H54 (cell line): ENCODE data around the gene PPP1R3A.
"Not testable (repeated sequence)": the region's sequence is repeated elsewhere in the genome, so short reads cannot be mapped to it uniquely, and the experiment has no call there.

Experiments
- DNase-seq: peaks from one replicate; pipeline ENCODE4 v3.0.0; 2011; ENCODE audit warnings: low spot score, mixed read lengths; ENCODE audit not compliant: insufficient read length
- FAIRE-seq: peaks from 3 replicates; lab custom pipeline; 2011; peaks lifted over from hg19 to GRCh38; lab: Jason Lieb, UNC
- POLR2A ChIP-seq: IDR thresholded peaks from 2 replicates; pipeline ENCODE4 v1.6.1; 2011; ENCODE audit warnings: low read depth, mild to moderate bottlenecking, low read length

Gene PPP1R3A, protein sequence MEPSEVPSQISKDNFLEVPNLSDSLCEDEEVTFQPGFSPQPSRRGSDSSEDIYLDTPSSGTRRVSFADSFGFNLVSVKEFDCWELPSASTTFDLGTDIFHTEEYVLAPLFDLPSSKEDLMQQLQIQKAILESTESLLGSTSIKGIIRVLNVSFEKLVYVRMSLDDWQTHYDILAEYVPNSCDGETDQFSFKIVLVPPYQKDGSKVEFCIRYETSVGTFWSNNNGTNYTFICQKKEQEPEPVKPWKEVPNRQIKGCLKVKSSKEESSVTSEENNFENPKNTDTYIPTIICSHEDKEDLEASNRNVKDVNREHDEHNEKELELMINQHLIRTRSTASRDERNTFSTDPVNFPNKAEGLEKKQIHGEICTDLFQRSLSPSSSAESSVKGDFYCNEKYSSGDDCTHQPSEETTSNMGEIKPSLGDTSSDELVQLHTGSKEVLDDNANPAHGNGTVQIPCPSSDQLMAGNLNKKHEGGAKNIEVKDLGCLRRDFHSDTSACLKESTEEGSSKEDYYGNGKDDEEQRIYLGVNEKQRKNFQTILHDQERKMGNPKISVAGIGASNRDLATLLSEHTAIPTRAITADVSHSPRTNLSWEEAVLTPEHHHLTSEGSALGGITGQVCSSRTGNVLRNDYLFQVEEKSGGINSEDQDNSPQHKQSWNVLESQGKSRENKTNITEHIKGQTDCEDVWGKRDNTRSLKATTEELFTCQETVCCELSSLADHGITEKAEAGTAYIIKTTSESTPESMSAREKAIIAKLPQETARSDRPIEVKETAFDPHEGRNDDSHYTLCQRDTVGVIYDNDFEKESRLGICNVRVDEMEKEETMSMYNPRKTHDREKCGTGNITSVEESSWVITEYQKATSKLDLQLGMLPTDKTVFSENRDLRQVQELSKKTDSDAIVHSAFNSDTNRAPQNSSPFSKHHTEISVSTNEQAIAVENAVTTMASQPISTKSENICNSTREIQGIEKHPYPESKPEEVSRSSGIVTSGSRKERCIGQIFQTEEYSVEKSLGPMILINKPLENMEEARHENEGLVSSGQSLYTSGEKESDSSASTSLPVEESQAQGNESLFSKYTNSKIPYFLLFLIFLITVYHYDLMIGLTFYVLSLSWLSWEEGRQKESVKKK

GRCh38 chr7:113918946-113919345 lies at the start of gene PPP1R3A:
TSS of gene PPP1R3A (minus strand) at chr7:113919009. CDS start at chr7:113918996, 13 bp downstream.
- TF ChIP-seq POLR2A = no peak
- no peak for FAIRE-seq
- no peak for DNase-seq

DNA sequence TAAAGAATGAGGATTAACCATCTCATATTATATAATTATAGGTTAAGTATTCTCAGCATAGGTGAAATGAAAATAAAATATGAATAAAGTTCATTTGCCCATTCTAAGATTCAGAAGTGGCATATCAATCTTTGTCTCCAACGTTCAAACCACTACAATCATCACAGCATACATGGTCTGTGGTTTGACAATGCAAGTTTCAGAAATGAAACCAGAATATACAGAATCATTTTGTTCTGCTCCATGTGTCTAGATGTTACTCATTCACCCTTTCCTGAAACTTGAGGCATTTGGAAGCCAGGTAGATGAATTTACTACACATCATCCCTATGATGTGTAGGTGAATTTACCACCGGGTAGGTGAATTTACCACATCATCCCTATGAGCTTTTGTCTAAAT lies 44.5 kb upstream of the PPP1R3A start:
- FAIRE-seq (no peak), DNase-seq (no peak)
- TF ChIP-seq POLR2A = no peak

DNA sequence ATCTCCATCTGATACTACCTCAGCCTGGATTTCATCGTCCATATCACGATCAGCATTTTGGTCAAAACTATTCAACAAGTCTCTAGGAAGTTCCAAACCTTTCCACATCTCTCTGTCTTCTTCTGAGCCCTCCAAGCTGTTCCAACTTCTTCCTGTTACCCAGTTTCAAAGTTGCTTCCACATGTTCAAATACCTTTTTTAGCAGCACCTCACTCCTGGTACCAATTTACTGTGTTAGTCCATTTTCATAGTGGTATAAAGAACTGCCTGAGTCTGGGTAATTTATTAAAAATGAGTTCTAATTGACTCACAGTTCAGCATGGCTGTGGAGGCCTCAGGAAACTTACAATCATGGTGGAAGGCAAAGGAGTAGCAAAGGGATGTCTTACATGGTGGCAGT lies 41.1 kb upstream of the PPP1R3A start:
- FAIRE-seq (no peak), DNase-seq (no peak)
- TF ChIP-seq POLR2A = no peak

DNA sequence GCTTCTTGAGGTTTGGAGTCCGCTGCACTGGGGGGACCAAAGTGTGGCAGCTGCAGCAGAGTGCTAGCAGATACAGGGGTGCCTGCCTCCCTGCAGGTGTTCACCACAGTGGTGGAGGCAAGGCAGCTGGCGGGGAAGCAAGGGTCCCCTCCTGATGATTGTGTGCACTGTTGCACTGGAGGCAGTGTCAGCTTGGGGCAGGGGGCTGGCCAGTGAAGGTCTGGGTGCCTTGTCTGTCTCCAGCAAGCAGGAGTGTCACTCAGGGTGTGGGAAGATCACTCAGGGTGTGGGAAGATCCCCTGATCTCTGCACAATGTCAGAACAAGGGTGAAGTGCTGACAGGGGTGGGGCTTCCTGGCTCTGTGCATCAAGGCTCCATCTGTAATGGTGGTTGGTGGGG lies 36.3 kb upstream of the PPP1R3A start:
- no peak for TF ChIP-seq POLR2A
- DNase-seq (no peak), FAIRE-seq (no peak)

DNA sequence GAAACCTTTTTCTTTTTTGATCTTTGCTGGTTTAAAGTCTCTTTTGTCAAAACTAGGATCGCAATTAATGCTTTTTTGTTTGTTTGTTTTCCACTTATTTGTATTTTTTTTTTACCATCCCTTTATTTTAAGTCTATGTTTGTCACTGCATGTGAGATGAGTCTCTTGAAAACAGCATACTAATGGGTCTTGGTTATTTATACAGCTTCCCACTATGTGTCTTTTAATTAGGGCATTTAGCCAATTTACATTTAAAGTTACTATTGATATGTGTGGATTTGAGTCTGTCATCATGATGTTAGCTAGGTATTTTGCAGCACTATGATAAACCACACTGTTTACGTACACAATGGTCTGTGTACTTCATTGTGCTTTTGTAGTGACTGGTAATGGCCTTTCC lies 34.7 kb upstream of the PPP1R3A start:
- FAIRE-seq (no peak), DNase-seq (no peak)
- TF ChIP-seq POLR2A = no peak

DNA sequence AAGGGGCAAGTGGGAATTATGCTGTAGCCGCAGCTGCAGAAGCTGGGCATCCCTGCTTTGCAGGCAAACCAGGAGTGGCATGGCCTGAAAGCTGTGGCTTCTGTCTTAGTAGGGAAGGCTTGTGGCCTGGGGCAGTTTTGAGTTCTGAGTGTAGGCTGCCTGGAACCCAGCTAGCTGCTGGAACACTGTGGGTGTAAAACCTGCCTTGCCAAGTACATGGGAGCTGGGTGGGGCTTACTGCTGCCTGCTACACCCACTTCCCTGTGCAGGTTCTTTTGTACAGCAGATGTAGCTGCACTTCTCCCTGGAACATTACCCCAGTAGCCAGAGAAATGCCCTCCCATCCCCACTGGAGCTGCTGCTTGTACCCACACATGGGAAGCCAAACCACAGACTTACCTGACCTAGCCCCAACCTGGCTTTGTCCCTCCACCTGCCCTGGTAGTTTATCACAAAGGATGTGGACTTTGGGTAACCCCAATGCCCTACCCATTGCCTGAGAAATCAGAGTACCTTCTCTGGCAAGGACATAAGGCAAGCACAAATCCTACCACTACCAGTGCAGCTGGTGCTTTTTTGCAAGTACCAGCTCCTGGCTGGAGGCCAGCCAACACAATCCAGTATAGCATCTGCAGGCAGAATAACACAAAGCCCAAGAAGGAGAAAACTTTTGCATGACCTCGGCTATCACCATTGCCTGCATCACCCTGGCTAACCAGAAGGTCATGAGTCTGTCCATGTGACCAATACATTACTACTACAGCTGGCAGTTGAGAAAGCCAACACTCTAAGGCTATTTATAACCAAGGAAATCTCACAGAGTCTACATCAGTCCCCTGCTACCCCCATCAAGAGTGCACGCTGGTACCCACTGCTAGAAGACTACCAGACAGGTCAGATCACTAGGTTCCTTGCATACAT lies 26.5 kb upstream of the PPP1R3A start:
- FAIRE-seq (no peak), DNase-seq (no peak)
- TF ChIP-seq POLR2A = no peak

GRCh38 chr7:113936982-113937381 lies 18.2 kb upstream of the PPP1R3A start:
- FAIRE-seq = no peak
- DNase-seq = no peak
- no peak for TF ChIP-seq POLR2A

- DNase-seq (no peak), FAIRE-seq (no peak)
- TF ChIP-seq POLR2A = no peak
These were observed 17.7 kb upstream of the PPP1R3A start for GRCh38 chr7:113936535-113936934.

DNA sequence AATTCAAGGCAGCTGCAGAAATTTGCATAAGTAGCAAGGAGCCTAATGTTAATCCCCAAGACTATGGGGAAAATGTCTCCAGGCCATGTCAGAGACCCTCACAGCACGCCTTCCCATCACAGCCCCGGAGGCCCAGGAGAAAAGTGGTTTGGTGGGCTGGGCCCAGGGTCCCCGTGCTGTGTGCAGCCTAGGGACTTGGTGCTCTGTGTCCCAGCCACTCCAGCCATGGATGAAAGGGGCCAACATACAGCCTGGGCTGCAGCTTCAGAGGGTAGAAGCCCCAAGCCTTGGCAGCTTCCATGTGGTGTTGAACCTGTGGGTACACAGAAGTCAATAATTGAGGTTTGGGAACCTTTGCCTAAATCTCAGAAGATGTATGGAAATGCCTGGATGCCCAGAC lies 10.6 kb upstream of the PPP1R3A start:
- FAIRE-seq, DNase-seq: not testable (repeated sequence)

DNA sequence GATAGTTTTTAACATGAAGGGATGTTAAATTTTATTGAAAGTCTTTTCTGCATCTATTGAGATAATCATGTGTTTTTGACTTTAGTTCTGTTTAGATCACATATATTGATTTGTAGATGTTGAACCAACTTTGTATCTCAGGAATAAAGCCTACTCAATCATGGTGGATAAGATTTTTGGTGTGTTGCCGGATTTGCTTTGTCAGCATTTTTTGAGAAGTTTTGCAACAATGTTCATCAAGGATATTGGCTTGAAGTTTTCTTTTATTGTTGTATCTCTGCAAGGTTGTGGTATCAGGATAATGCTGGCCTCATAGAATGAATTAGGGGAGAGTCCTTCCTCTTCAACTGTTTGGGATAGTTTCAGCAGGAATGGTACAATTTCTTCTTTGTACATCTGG lies 9.3 kb upstream of the PPP1R3A start:
- no peak for TF ChIP-seq POLR2A
- no peak for DNase-seq
- FAIRE-seq = no peak

DNA sequence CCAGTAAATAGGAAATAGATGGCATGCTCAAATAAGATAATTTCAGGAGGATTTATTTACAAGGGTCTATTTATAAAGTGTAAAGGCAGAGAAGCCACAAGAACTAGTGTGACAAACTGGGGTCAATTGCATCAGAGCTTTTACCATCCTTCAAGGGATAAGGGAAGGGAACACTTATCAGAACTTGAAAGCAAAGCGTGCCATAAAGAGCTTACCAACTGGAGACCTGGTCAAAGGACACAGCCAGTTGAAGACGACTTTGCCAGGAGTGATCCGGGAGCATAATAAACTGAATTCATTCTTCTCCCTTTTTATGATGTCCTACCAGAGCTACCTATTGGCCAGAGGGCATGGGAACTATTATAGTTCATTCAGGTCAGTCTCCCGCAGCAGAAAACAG lies 3.2 kb upstream of the PPP1R3A start:
- DNase-seq = no peak
- FAIRE-seq = no peak
- no peak for TF ChIP-seq POLR2A

DNA sequence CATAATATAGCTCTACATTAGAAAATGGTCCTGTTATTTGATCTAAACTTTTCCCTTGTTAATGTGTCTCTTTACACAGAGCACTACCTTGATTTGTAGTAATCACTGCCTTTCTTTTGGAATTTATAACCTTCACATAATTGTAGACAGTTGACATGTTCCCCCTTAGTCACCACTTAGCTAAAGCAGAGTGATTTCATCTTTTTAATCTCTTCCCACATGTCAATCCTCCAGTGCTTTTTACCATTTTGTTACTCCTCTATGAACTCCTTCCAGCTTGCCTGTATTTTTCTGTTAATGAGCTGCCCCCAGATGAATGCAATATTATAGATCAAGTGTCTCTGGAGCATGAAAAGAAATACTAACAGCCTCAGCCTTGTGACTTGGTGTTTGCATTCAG lies 2.6 kb upstream of the PPP1R3A start:
- no peak for DNase-seq
- no peak for TF ChIP-seq POLR2A
- FAIRE-seq = no peak

DNA sequence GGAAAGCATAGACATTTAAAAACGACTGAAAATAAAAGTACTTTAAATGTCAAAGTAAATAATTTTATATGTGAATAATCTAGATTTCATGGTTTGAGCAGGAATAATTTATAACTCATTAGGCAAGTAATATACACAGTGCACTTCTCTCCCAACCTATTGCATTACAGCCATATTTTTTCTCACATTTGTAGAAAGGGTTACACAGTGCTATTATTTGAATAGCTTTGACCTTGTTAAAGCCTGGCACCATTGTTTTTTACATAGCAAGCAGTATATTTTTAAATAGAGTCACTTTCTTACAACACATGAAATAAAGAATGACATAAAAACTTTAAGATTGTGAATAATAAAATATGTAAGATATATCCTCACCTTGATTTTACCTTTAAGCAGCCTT lies 969 bp downstream of the PPP1R3A start:
- no peak for TF ChIP-seq POLR2A
- FAIRE-seq (no peak), DNase-seq (no peak)
